RPMI7951 (cell line): Measurements from ENCODE around the gene ASTN1. TPM values are rescaled to one million over a fixed set of nuclear protein-coding genes. Genes with fewer than 3 reads are reported as not detected.
"Not testable (repeated sequence)": the region's sequence is repeated elsewhere in the genome, so short reads cannot be mapped to it uniquely, and the experiment has no call there.

ENCODE experiments used
- DNase-seq: peaks from one replicate; pipeline ENCODE4 v3.0.0-alpha.2; 2012; ENCODE audit warnings: low read depth
- total RNA-seq: library from RNA; depleted of rRNA; stranded (reverse); fragments of >200 nt; shearing (Covaris generic); gene quantifications from 2 replicates; pipeline ENCODE4 v1.2.3, GENCODE V29; 2014

The ASTN1 gene
- total RNA-seq, 1 experiment from 2014 or later, result not detected

DNA sequence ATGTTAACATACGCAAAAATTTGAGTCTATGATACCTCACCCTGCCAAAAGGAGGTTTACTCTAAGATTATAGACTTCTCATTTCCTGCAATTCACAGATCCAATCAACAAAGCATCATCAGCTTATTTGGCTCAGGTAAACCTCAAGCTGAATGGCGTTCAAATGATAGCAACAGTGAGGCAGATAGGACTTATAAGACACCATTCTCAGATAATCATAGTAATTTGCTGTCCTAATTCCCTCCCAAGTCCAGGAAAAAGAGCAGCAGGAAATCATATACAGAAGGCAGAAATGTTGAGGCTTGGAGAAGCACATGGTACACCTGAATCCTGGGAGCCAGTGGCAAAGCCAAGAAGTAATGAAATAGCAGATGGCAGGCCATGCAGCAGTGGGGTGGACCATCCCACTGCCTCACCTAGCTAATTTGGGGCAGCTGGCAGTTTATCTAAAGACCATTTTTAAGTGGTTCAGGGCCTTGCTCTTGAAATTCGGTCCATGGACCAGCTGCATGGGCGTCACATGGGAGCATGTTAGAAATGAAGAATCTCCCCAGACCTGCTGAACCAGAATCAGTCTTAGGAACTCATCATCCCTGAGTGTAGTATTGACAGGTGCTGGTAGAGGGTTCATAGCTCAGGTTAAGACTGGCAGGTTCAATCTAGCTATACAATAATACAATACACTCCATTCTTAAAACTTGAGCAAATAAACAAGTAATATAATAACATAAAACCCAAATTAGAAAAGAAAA is 57.7 kb downstream of the ASTN1 start:
- no peak for DNase-seq

DNA sequence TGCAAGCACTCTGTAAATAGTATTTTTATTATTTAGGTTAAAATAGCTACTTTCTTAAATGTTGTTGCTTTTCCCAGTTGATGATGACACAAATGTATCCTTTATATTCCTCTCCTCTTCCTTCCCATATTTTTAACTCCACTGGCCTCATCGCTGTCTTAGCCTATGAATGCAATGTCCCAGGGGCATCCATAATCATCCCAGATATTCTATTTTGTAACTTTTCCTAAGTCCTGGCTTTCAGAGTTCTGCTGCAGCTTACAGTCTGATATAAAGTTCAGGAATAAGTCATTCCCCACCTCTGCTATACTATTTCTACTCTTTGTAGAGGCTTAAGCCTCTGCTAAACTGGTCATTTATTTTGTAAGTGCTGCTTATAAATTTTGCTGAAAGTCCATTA is 58.3 kb downstream of the ASTN1 start:
- no peak for DNase-seq

- DNase-seq, result no peak
These were observed 61.3 kb downstream of the ASTN1 start for GRCh38 chr1:177103005-177103852.

- DNase-seq, result no peak
These were observed 72.5 kb downstream of the ASTN1 start for GRCh38 chr1:177092001-177092400.

DNA sequence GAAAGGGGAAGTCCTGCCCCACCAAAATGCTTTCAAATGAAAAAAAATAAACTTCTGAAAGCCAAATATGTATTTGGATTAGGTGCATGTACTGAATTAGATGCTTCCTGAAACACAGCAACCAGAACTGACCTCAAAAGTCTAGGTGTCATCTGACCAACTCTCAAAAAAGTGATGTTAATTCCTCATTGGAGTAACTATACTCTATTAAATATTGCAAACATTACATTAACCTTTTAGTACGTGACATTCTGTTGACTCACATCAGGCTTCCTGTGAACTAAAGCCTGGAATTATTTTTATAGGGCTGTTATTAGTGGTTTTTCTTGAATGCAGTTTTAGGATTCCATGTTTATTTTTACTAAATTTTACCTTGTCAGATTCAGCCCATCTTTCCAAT is 73.5 kb downstream of the ASTN1 start:
- DNase-seq, result no peak

DNA sequence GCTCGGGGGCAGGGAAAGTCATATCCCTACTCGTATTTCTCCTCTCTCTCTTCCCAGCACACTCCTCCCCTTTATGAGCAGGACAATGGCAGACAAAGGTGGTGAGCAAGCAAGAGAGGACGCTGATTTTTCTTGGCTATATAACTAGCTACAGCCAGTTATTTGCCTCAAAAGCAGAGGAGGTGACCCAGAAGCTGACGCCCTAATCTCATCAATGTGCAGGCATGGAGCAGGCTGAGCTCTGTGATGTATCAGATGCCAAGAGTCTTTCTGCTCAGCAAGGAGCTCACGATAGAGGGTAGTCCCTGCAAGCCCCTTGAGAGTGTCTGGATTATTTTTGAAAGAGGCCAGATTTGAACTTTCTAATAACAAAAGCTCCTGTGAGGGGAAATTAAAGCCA is 75.5 kb downstream of the ASTN1 start:
- no peak for DNase-seq

DNA sequence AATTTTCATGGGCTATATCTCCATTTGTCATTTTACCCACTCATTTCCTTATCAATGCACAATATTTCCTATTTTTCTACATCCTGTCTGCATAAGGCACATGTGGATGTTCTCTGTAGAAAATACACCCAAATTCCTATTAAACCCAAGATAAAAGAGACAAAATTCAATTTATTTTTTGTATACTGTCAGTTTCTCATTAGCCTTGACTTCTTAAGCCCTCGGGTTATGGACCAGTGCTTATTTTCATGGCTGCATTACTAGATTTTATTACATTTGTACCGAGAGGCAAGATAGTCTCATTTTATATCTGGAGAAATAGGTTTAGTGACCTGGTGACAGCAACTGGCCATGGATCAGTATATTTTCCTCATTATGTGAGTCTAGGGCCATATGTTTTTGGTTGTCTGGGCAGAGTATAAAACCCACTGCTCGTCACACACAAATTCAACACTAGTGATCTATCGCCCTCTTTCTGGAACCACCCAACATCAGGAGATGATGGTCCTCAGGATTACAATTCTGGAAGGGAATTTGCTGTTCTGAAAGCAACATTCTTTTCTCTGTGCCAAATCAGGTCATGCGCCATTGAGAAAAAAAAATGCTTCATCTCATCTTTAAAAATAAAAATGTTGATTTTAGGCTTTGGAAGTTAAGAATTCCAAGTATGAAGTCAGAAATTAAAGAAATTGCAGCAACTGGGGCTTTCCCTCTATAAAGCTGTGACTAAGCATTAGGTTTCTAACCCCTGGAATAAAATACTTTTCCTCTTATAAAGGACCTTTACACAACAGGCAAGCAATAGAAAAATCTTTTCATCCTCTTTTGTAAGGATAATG is 81.4 kb downstream of the ASTN1 start:
- peak; percentile 3 for DNase-seq

GRCh38 chr1:177080564-177080963 is 83.9 kb downstream of the ASTN1 start:
- no peak for DNase-seq

DNA sequence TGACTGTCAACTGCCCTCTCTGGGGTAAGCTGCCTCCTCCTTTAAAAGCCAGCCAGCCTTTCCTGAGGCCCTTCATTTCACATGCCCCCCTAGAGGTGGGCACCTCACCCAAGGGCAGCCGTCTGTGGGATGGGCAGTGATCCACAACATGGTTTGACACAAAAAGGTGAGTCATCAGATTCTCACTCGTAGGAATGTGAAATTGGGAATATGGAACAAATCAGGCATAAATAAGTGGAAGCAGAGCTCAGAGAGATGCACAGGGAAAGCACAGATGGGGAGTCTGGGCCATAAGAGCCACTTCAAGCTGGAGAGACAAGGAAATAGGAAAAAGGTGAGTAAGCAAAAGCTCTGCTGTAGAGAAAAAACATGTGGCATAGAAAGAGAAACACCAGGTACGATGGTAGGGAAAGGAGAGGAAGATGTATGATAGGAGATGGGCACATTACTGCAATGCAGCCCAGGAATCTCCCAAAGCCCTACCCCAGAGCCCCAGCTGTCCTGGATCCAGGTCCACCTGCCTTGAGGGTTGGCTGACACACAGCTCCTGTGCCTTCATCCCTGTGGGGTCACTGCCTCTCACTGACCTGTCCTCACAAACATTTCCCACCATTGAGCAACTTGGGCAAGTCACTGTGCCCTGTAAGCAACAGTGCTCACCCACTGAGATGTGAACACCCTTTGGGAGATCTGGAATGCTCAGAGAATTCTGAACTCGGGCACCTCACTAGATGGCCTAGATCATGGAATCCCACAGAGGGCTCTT is 86.6 kb downstream of the ASTN1 start:
- peak; percentile 75 for DNase-seq

GRCh38 chr1:177077006-177077405 is 87.5 kb downstream of the ASTN1 start:
- DNase-seq, result no peak

GRCh38 chr1:177074811-177075210 is 89.7 kb downstream of the ASTN1 start:
- DNase-seq, result not testable (repeated sequence)

- DNase-seq, result no peak
These were observed 95.0 kb downstream of the ASTN1 start for GRCh38 chr1:177069490-177069889.

DNA sequence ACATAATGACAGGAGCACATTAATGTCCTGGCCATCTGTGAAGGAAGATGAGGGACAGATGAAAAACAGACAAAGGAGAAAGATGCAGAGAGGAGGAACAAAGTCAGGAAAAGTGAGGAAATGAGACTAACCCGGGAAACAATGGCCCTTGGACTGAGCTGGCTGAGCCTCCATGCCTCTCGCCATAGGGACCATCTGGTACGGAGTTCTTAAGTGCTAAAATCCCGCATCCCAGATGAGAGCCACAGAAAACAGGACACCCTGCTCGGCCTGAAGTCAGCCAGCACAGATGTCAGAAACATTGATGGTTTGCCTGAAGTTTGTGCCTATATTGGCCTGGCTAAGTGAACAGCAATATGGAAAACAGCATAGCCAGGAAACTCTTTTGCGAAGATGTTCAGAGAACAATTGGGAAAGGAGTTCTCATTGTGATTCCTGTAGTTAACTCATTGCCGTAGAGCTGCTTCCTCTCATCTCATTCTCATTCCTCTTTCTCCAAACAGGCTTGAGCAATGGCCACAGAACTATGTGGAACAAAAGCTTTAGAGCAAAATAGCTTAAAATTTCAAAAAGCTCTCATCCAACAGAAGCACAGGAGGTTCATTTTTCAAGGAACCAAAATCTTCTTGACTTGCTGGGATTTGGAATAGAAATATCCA is 96.6 kb downstream of the ASTN1 start:
- DNase-seq, result no peak

GRCh38 chr1:177065430-177065829 is 99.1 kb downstream of the ASTN1 start:
- no peak for DNase-seq

DNA sequence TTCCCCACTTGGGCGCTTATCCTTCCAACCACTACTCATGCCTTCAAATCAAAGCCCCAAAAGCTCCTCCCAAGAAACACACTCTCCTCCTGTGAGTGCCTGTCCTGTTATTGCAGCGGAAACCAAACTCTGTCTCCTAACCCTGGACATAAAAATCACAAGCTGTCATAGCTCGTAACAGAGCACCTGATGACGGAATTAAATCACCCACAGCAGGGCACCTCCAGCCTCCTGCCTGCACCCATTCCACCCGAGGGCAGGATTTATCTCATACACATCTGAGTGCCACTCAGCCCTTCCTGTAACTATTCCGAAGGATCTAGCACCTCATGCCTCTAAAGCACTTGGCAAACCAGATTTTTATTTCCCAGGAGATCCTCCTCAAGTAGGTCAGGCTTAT is 100.9 kb downstream of the ASTN1 start:
- no peak for DNase-seq

DNA sequence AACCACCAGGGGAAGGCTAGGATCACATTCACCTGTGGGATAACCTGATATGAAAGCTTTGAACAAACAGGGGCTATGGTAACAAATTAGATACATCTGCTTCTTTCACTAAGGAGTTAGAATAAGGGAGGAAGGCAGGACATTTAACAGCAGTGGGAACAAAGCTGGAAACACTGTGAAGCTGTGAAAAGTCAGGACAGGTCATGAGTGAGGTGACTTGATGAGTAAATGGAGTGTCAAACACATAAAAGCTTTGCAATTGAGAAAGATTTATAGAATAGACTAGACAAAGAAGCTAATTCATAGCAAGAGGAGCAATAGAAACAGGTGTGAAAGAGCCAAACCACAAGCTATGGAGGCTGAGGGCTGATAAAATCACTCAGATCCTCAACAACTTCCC is 110.0 kb downstream of the ASTN1 start:
- DNase-seq, result no peak

DNA sequence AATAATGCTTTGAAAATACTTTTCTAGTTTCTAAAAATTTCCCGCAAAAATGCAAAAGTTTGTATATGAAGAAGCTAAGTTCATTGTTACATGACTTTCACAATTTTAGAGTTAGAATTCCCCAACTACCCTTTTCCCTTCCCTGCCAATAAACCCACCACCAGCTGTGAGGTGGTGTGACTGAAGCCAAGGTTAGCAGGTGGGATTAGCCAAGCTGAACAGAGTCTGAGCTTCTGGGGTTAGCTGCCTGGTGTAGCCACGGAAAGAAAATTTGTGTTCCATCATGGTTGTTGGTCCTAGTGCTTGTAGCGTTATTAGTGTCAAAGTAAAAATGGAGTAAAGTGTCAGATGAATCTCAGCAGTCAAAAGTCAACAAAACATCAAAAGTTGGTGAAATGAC is 110.9 kb downstream of the ASTN1 start:
- DNase-seq, result no peak

- DNase-seq, result no peak
These were observed 116.0 kb downstream of the ASTN1 start for GRCh38 chr1:177048314-177049069.

- no peak for DNase-seq
These were observed 119.4 kb downstream of the ASTN1 start for GRCh38 chr1:177045151-177045550.

- no peak for DNase-seq
These were observed 120.1 kb downstream of the ASTN1 start for GRCh38 chr1:177044390-177044789.
